GM06990 (cell line): ENCODE results near the gene MISP3.
A peak's percentile ranks its signal among the peaks of the same experiment; 100 is the strongest.

Source experiments
- DNase-seq: peaks from one replicate; pipeline ENCODE4 v3.0.0-alpha.2; 2011; ENCODE audit not compliant: insufficient read length; ENCODE audit errors: extremely low read depth
- H3K27me3 ChIP-seq: replicated peaks from 2 replicates; pipeline ENCODE4 v1.6.0; 2011; ENCODE audit warnings: low read length; ENCODE audit not compliant: control insufficient read depth, insufficient read depth
- H3K36me3 ChIP-seq: 2 replicates; pipeline ENCODE4 v1.5.1; 2011; ENCODE audit warnings: low read length; ENCODE audit not compliant: control insufficient read depth, insufficient read depth
- H3K4me3 ChIP-seq: replicated peaks from 2 replicates; pipeline ENCODE4 v1.5.1; 2011; ENCODE audit warnings: low read depth, mild to moderate bottlenecking, control low read depth, low read length
- TF ChIP-seq, protein P1 (sequence below): IDR thresholded peaks from 2 replicates; pipeline ENCODE4 v1.5.1; 2011; ENCODE audit warnings: low read length, control low read depth, mild to moderate bottlenecking, inconsistent platforms; ENCODE audit not compliant: insufficient read depth, poor library complexity, severe bottlenecking

The MISP3 gene

DNA sequence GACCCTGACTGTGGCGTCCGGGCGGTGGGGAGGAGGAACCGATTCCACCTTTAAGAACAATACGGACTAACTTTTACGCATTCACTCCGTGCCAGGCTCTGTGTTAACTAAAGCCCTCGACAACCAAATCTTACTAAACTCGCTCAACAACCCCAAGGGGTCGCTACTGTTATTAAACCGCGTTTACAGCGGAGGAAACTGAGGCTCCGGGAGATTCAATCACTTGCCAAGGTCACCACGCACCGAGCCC, 16.8 kb downstream of the MISP3 start:
- no peaks in the 10 kb centered on the region for H3K27me3 ChIP-seq
- no peak for DNase-seq
- H3K36me3 ChIP-seq: peaks cover 7% of the 10 kb centered on the region
- TF ChIP-seq, protein P1, sequence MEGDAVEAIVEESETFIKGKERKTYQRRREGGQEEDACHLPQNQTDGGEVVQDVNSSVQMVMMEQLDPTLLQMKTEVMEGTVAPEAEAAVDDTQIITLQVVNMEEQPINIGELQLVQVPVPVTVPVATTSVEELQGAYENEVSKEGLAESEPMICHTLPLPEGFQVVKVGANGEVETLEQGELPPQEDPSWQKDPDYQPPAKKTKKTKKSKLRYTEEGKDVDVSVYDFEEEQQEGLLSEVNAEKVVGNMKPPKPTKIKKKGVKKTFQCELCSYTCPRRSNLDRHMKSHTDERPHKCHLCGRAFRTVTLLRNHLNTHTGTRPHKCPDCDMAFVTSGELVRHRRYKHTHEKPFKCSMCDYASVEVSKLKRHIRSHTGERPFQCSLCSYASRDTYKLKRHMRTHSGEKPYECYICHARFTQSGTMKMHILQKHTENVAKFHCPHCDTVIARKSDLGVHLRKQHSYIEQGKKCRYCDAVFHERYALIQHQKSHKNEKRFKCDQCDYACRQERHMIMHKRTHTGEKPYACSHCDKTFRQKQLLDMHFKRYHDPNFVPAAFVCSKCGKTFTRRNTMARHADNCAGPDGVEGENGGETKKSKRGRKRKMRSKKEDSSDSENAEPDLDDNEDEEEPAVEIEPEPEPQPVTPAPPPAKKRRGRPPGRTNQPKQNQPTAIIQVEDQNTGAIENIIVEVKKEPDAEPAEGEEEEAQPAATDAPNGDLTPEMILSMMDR: peak; percentile 15
- peak overlapping the region; percentile 69 for H3K4me3 ChIP-seq

DNA sequence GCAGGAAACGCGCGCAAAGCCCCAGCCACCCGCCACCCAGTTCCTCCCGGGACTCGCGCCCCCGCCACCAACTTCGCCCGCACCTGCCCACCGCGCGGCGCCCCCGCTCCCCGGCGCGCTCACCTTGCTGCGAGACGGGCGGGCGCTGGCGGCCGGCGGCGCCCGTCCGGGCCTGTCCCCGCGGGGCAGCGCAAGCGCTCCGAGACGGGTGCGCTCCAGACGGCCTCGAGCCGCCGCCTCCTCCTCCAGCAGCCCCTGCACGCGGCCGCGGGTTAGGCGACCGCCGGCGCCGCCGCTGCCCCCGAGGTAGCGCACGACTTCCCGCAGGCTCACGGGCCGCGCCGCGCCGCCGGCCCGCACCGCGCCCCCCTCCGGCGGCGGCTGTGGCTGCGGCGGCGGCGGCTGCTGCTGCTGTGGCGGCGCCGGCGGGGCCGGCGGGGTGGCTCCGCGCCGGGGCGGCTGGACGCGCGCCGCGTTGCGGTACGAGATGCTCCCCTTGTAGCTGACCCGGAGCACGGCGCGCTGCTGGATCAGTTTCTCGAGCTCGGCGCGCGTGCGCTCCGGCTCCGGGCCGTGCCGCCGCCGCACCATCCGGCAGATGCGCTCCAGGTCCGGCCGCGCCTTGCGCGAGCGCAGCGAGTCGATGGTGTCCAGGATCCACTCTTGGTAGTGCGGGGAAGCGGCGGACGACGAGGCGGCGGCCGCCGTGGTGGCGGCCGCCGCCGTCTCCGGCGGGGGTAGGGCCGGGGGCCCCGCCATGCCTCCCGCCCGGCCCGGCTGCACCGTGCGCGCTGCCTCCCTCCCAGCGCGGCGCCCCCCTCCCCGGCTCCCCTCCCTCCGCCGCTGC, 17.3 kb downstream of the MISP3 start:
- H3K4me3 ChIP-seq: peak overlapping the region; percentile 69
- H3K27me3 ChIP-seq: no peaks in the 10 kb centered on the region
- peaks cover 7% of the 10 kb centered on the region for H3K36me3 ChIP-seq
- DNase-seq: peak; percentile 81
- TF ChIP-seq, protein P1: no peak

GRCh38 chr19:14090509-14091080, 18.0 kb downstream of the MISP3 start, which contains the start of gene SAMD1:
TSS of gene SAMD1 (minus strand) at chr19:14090751.
- peak; percentile 88 for DNase-seq
- TF ChIP-seq, protein P1: no peak
- peak within 1 kb of the TSS; percentile 69 for H3K4me3 ChIP-seq
- H3K27me3 ChIP-seq: no peaks in the 10 kb centered on the region
- H3K36me3 ChIP-seq: peaks cover 7% of the 10 kb centered on the region

- peak overlapping the region; percentile 68 for H3K4me3 ChIP-seq
- peak; percentile 84 for DNase-seq
- TF ChIP-seq, protein P1: peak; percentile 44
- peaks cover 7% of the 10 kb centered on the region for H3K36me3 ChIP-seq
- no peaks in the 10 kb centered on the region for H3K27me3 ChIP-seq
Measured at GRCh38 chr19:14091081-14091812, 18.7 kb downstream of the MISP3 start.

DNA sequence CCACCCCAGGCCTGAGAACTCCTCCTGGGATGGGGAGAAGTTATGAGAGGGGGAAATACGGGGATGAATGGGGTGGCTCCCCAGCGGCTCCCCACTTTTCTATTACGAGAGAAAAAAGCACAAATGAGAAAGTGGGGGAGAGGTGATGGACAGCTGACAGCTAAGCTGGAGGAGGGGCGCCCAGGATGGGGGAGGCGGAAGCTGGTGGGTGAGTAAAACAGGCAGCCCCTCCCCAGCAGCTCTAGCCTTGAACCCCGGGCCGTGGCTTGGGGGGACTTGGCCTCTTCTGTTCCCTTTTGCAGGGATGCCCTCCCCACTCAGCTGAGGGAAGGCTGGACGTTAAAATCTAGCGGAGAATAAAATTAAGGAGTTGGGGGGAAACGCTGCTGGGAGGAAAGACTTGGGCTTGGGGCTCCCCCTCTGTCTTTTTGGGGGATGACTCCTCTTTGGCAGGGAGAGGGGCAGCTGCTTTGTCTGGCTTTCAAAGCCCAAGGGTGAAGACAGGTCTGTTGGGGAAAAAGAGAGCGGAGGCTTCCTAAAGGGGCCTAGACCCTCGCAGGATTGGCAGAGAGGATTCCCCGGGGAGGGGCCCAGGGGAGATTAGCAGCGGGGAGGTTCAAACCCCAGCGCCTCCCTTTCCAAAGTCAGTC, 19.4 kb downstream of the MISP3 start:
- TF ChIP-seq, protein P1: no peak
- peaks cover 13% of the 10 kb centered on the region for H3K36me3 ChIP-seq
- no peaks in the 10 kb centered on the region for H3K27me3 ChIP-seq
- peak overlapping the region; percentile 68 for H3K4me3 ChIP-seq
- DNase-seq: no peak
